ENCODE data around the gene DGKB.

DGKB gene

DNA sequence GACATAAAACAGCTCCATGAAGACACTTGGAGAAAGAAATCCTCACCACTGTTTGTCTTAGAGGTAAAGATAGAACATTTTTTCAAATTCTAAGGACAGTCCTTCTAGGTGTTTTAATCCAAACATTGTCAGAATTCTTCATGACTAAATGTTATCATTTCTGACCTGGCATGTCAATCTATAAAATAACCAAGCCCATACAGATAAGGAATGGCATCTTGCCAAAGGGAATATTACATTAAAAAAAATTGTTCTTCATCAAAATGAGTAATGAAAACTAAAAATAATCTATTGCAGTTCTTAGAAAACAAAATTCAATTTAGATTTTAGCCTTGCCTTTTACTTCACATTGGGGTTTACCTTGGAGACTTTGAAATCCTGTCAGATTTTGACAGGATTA, 33.6 kb downstream of the DGKB start:
- no peaks in the 10 kb centered on the region for H3K4me1 ChIP-seq (ENCODE audit: control insufficient read depth, insufficient read depth, low read length)
- H3K9ac ChIP-seq (ENCODE audit: low read length in 2 of 2), result no peak overlapping the region
- H3K4me3 ChIP-seq (ENCODE audit: low read length in 2 of 2), result no peak overlapping the region
- H3K27ac ChIP-seq (ENCODE audit: low read length), result no peak overlapping the region
- H3K36me3 ChIP-seq (ENCODE audit: control insufficient read depth in 2 of 2, insufficient read depth in 2 of 2, low read length in 2 of 2), result no peaks in the 10 kb centered on the region
- H3K9me3 ChIP-seq (ENCODE audit: control insufficient read depth in 2 of 2, low read length in 2 of 2), result no peaks in the 10 kb centered on the region
- H3K27me3 ChIP-seq (ENCODE audit: control insufficient read depth in 1 of 2, insufficient read depth in 2 of 2, low read length in 2 of 2), result no peaks in the 10 kb centered on the region

GRCh38 chr7:14861456-14861855, 41.1 kb downstream of the DGKB start:
- no peaks in the 10 kb centered on the region for H3K36me3 ChIP-seq (ENCODE audit: control insufficient read depth in 2 of 2, insufficient read depth in 2 of 2, low read length in 2 of 2)
- H3K9me3 ChIP-seq (ENCODE audit: control insufficient read depth in 2 of 2, low read length in 2 of 2), result no peaks in the 10 kb centered on the region
- no peak overlapping the region for H3K9ac ChIP-seq (ENCODE audit: low read length in 2 of 2)
- no peaks in the 10 kb centered on the region for H3K27me3 ChIP-seq (ENCODE audit: control insufficient read depth in 1 of 2, insufficient read depth in 2 of 2, low read length in 2 of 2)
- no peak overlapping the region for H3K4me3 ChIP-seq (ENCODE audit: low read length in 2 of 2)
- no peaks in the 10 kb centered on the region for H3K4me1 ChIP-seq (ENCODE audit: control insufficient read depth, insufficient read depth, low read length)
- H3K27ac ChIP-seq (ENCODE audit: low read length), result no peak overlapping the region

GRCh38 chr7:14859267-14859666, 43.3 kb downstream of the DGKB start:
- Histone ChIP-seq H3K27me3 (ENCODE audit: control insufficient read depth in 1 of 2, insufficient read depth in 2 of 2, low read length in 2 of 2) (no peaks in the 10 kb centered on the region), H3K4me3 (ENCODE audit: low read length in 2 of 2) (no peak overlapping the region), H3K9ac (ENCODE audit: low read length in 2 of 2) (no peak overlapping the region), H3K4me1 (ENCODE audit: control insufficient read depth, insufficient read depth, low read length) (no peaks in the 10 kb centered on the region), H3K36me3 (ENCODE audit: control insufficient read depth in 2 of 2, insufficient read depth in 2 of 2, low read length in 2 of 2) (no peaks in the 10 kb centered on the region), H3K27ac (ENCODE audit: low read length) (no peak overlapping the region), H3K9me3 (ENCODE audit: control insufficient read depth in 2 of 2, low read length in 2 of 2) (no peaks in the 10 kb centered on the region)

- H3K27ac ChIP-seq (ENCODE audit: low read length), result no peak overlapping the region
- no peaks in the 10 kb centered on the region for H3K27me3 ChIP-seq (ENCODE audit: control insufficient read depth in 1 of 2, insufficient read depth in 2 of 2, low read length in 2 of 2)
- H3K4me3 ChIP-seq (ENCODE audit: low read length in 2 of 2), result no peak overlapping the region
- H3K9ac ChIP-seq (ENCODE audit: low read length in 2 of 2), result no peak overlapping the region
- H3K9me3 ChIP-seq (ENCODE audit: control insufficient read depth in 2 of 2, low read length in 2 of 2), result no peaks in the 10 kb centered on the region
- no peaks in the 10 kb centered on the region for H3K4me1 ChIP-seq (ENCODE audit: control insufficient read depth, insufficient read depth, low read length)
- no peaks in the 10 kb centered on the region for H3K36me3 ChIP-seq (ENCODE audit: control insufficient read depth in 2 of 2, insufficient read depth in 2 of 2, low read length in 2 of 2)
These were observed 43.7 kb downstream of the DGKB start for GRCh38 chr7:14858866-14859265.

DNA sequence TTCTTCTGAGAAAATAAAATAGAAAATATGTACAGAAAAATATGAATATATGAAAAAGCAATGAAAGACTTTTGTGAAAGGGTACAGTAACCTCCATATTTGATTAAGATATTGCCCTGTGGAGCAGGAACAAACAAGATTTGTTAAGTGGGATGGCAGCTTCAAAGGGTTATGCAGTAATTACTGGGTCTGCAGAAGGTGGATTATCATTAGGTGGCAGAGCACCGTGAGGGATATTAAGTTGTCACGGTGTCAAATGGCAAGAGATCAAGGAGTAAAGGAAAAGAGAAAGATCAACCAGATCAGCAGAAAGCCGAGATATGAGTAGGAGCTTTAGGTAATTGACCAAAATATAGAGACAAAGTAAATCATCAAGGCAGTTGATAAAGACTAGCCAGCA, 44.1 kb downstream of the DGKB start:
- no peaks in the 10 kb centered on the region for H3K27me3 ChIP-seq (ENCODE audit: control insufficient read depth in 1 of 2, insufficient read depth in 2 of 2, low read length in 2 of 2)
- H3K9ac ChIP-seq (ENCODE audit: low read length in 2 of 2), result no peak overlapping the region
- no peaks in the 10 kb centered on the region for H3K36me3 ChIP-seq (ENCODE audit: control insufficient read depth in 2 of 2, insufficient read depth in 2 of 2, low read length in 2 of 2)
- no peak overlapping the region for H3K4me3 ChIP-seq (ENCODE audit: low read length in 2 of 2)
- no peak overlapping the region for H3K27ac ChIP-seq (ENCODE audit: low read length)
- H3K4me1 ChIP-seq (ENCODE audit: control insufficient read depth, insufficient read depth, low read length), result no peaks in the 10 kb centered on the region
- H3K9me3 ChIP-seq (ENCODE audit: control insufficient read depth in 2 of 2, low read length in 2 of 2), result no peaks in the 10 kb centered on the region

DNA sequence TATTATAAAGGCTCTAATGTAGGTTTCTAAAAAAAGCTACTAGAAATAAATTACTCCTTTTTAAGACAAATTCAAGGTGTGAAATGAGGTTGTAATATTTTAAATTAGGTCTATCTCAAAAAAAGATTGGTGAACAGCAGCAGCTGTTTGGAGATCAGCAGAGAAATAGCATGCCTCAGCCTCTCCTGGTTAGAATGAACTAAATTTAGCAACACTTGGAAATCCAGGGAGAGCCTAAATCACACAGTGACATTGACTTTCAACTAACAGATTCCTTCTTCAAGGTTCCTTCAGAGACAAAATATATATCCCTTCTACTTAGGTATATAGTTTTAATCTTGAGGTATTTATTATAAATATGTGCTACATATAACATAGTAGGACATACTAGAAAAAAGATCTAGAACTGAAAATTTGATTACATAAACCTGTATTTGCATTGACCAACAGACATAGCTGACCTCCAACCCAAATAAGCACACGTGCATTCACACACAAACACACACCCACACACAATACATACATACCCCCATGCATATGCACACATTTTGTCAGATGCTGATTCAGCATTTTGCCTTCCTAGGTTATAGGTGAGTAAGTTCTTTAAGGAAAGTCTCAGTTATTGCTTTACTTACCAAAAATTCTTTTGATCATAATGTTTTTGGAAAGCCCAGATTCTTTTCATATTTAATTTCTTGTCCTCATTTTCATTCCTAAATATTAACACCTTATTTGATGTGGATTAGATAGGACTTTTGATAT, 47.3 kb downstream of the DGKB start:
- H3K27me3 ChIP-seq (ENCODE audit: control insufficient read depth in 1 of 2, insufficient read depth in 2 of 2, low read length in 2 of 2), result no peaks in the 10 kb centered on the region
- no peaks in the 10 kb centered on the region for H3K9me3 ChIP-seq (ENCODE audit: control insufficient read depth in 2 of 2, low read length in 2 of 2)
- no peak overlapping the region for H3K4me3 ChIP-seq (ENCODE audit: low read length in 2 of 2)
- no peak overlapping the region for H3K27ac ChIP-seq (ENCODE audit: low read length)
- H3K9ac ChIP-seq (ENCODE audit: low read length in 2 of 2), result no peak overlapping the region
- no peaks in the 10 kb centered on the region for H3K36me3 ChIP-seq (ENCODE audit: control insufficient read depth in 2 of 2, insufficient read depth in 2 of 2, low read length in 2 of 2)
- no peaks in the 10 kb centered on the region for H3K4me1 ChIP-seq (ENCODE audit: control insufficient read depth, insufficient read depth, low read length)

DNA sequence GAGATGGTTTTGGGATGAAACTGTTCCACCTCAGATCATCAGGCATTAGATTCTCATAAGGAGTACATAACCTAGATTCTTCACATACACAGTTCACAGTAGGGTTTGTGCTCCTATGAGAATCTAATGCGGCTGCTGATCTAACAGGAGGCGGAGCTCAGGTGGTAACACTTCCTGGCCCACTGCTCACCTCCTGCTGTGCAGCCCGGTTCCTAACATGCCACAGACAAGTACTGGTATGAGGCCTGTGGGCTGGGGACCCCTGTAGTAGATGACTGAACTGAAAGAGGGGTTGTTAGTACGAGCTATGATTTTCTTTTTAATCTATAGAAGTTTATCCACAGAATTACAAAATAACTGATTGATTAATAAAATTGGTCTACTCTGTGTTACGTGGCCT, 48.1 kb downstream of the DGKB start:
- no peaks in the 10 kb centered on the region for H3K9me3 ChIP-seq (ENCODE audit: control insufficient read depth in 2 of 2, low read length in 2 of 2)
- H3K27ac ChIP-seq (ENCODE audit: low read length), result no peak overlapping the region
- H3K9ac ChIP-seq (ENCODE audit: low read length in 2 of 2), result no peak overlapping the region
- no peaks in the 10 kb centered on the region for H3K27me3 ChIP-seq (ENCODE audit: control insufficient read depth in 1 of 2, insufficient read depth in 2 of 2, low read length in 2 of 2)
- H3K36me3 ChIP-seq (ENCODE audit: control insufficient read depth in 2 of 2, insufficient read depth in 2 of 2, low read length in 2 of 2), result no peaks in the 10 kb centered on the region
- H3K4me1 ChIP-seq (ENCODE audit: control insufficient read depth, insufficient read depth, low read length), result no peaks in the 10 kb centered on the region
- H3K4me3 ChIP-seq (ENCODE audit: low read length in 2 of 2), result no peak overlapping the region

GRCh38 chr7:14851610-14852009, 50.9 kb downstream of the DGKB start:
- Histone ChIP-seq H3K9me3 (ENCODE audit: control insufficient read depth in 2 of 2, low read length in 2 of 2) (no peaks in the 10 kb centered on the region), H3K27me3 (ENCODE audit: control insufficient read depth in 1 of 2, insufficient read depth in 2 of 2, low read length in 2 of 2) (no peaks in the 10 kb centered on the region), H3K4me3 (ENCODE audit: low read length in 2 of 2) (no peak overlapping the region), H3K4me1 (ENCODE audit: control insufficient read depth, insufficient read depth, low read length) (no peaks in the 10 kb centered on the region), H3K9ac (ENCODE audit: low read length in 2 of 2) (no peak overlapping the region), H3K36me3 (ENCODE audit: control insufficient read depth in 2 of 2, insufficient read depth in 2 of 2, low read length in 2 of 2) (no peaks in the 10 kb centered on the region), H3K27ac (ENCODE audit: low read length) (no peak overlapping the region)

DNA sequence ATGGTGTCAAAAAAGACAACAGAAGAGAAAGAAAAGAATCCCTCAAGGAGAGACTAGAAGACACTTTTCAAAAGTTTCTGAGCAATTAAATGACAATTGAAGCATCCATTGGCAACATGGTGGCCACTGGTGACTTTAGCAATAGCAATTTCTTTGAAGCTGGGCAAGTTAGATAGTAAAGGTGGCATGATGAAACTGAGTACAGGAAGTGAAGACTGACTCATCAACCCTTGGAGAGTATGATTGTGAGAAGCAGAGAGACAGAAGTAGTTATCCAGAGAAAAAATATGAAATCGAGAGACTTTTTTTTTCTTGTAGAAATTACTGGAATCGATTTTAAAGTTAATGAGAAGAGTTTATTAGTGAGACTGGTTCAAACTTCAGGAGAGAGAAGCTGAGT, 52.5 kb downstream of the DGKB start:
- no peaks in the 10 kb centered on the region for H3K4me1 ChIP-seq (ENCODE audit: control insufficient read depth, insufficient read depth, low read length)

GRCh38 chr7:14846405-14846804, 56.1 kb downstream of the DGKB start:
- Histone ChIP-seq H3K9ac (ENCODE audit: low read length in 2 of 2) (no peak overlapping the region), H3K36me3 (ENCODE audit: control insufficient read depth in 2 of 2, insufficient read depth in 2 of 2, low read length in 2 of 2) (no peaks in the 10 kb centered on the region), H3K4me1 (ENCODE audit: control insufficient read depth, insufficient read depth, low read length) (no peaks in the 10 kb centered on the region), H3K4me3 (ENCODE audit: low read length in 2 of 2) (no peak overlapping the region), H3K27ac (ENCODE audit: low read length) (no peak overlapping the region), H3K9me3 (ENCODE audit: control insufficient read depth in 2 of 2, low read length in 2 of 2) (no peaks in the 10 kb centered on the region), H3K27me3 (ENCODE audit: control insufficient read depth in 1 of 2, insufficient read depth in 2 of 2, low read length in 2 of 2) (no peaks in the 10 kb centered on the region)

More for the DNA sequence above, 52.5 kb downstream of the DGKB start:
- H3K36me3 ChIP-seq (ENCODE audit: control insufficient read depth in 2 of 2, insufficient read depth in 2 of 2, low read length in 2 of 2), result no peaks in the 10 kb centered on the region
- no peak overlapping the region for H3K27ac ChIP-seq (ENCODE audit: low read length)
- H3K9ac ChIP-seq (ENCODE audit: low read length in 2 of 2), result no peak overlapping the region
- H3K4me3 ChIP-seq (ENCODE audit: low read length in 2 of 2), result no peak overlapping the region
- H3K27me3 ChIP-seq (ENCODE audit: control insufficient read depth in 1 of 2, insufficient read depth in 2 of 2, low read length in 2 of 2), result no peaks in the 10 kb centered on the region
- no peaks in the 10 kb centered on the region for H3K9me3 ChIP-seq (ENCODE audit: control insufficient read depth in 2 of 2, low read length in 2 of 2)

DNA sequence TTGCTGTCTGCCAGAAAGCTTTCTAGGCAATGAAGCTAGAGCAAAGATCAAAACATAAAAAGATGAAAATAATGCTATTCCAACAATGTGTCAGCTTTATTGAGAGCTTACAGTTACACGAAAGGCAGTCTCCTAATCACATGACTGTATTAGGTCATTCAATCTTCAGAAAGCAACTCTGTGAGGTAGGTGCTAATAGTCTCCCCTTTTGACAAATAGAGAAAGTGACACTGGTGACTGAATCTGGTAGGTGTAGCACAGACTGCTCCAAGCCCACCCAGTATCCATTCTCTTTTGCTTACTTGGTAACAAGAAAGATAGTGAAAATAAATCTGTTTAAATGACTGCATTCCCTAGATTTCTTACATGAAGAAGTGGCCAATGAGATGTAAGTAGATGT, 58.8 kb downstream of the DGKB start:
- Histone ChIP-seq H3K36me3 (ENCODE audit: control insufficient read depth in 2 of 2, insufficient read depth in 2 of 2, low read length in 2 of 2) (no peaks in the 10 kb centered on the region), H3K9me3 (ENCODE audit: control insufficient read depth in 2 of 2, low read length in 2 of 2) (no peaks in the 10 kb centered on the region), H3K27me3 (ENCODE audit: control insufficient read depth in 1 of 2, insufficient read depth in 2 of 2, low read length in 2 of 2) (no peaks in the 10 kb centered on the region), H3K27ac (ENCODE audit: low read length) (no peak overlapping the region), H3K4me3 (ENCODE audit: low read length in 2 of 2) (no peak overlapping the region), H3K4me1 (ENCODE audit: control insufficient read depth, insufficient read depth, low read length) (no peaks in the 10 kb centered on the region), H3K9ac (ENCODE audit: low read length in 2 of 2) (no peak overlapping the region)
